Suprapubic skin (tissue), 4 donors: ENCODE measurements around the gene LHFPL6. TPM values are rescaled to one million over a fixed set of nuclear protein-coding genes. Genes with fewer than 3 reads are reported as not detected.

ENCODE experiments used
- DNase-seq, 2 donors: peaks; one replicate each; pipeline ENCODE4 v3.0.0-alpha.2; 2019; ENCODE audit warnings: low spot score in 2 of 2
- H3K27ac ChIP-seq: fragments of 200-600 bp; sonication (generic); one replicate; pipeline ENCODE4 v1.5.1; 2019
- H3K27me3 ChIP-seq: fragments of 200-600 bp; sonication (generic); one replicate; pipeline ENCODE4 v1.5.1; 2019
- H3K36me3 ChIP-seq: fragments of 200-600 bp; sonication (generic); one replicate; pipeline ENCODE4 v1.5.1; 2019
- H3K4me1 ChIP-seq: fragments of 200-600 bp; sonication (generic); one replicate; pipeline ENCODE4 v1.5.1; 2019
- H3K4me3 ChIP-seq: fragments of 200-600 bp; sonication (generic); one replicate; pipeline ENCODE4 v1.5.1; 2019; ENCODE audit warnings: mild to moderate bottlenecking
- H3K9me3 ChIP-seq: fragments of 200-600 bp; sonication (generic); one replicate; pipeline ENCODE4 v1.5.1; 2019
- EP300 ChIP-seq: sonication (generic); formaldehyde crosslinking; IDR thresholded peaks from one replicate; pipeline ENCODE4 v1.6.1; 2017; ENCODE audit warnings: antibody characterized with exemption
- POLR2A ChIP-seq, 2 donors: fragments of 450-650 bp; IDR thresholded peaks; one replicate each; pipeline ENCODE4 v1.6.1; 2017; ENCODE audit warnings: antibody characterized with exemption in 2 of 2, mild to moderate bottlenecking in 2 of 2, moderate library complexity in 2 of 2
- POLR2AphosphoS5 ChIP-seq, 3 donors: sonication (generic); formaldehyde crosslinking; IDR thresholded peaks; one replicate each; pipeline ENCODE4 v1.6.1; 2017; ENCODE audit warnings: antibody characterized with exemption in 3 of 3
- WGBS: methylation state at CpG from one replicate; pipeline ENCODE4 v1.1.5; 2018; 5-methylcytosine and 5-hydroxymethylcytosine counted together
- total RNA-seq, 4 donors: library from RNA; depleted of rRNA; stranded (reverse); fragments of >200 nt; gene quantifications; one replicate each; pipeline ENCODE4 v1.1.0, GENCODE V29; 2016
- TF ChIP-seq, protein P1 (sequence below), 2 donors: fragments of 200-600 bp in 1 of 2; fragments of 450-650 bp in 1 of 2; sonication (generic) in 1 of 2; IDR thresholded peaks; one replicate each; pipeline ENCODE4 v1.5.1; 2016 to 2019; ENCODE audit warnings: antibody characterized with exemption in 2 of 2, mild to moderate bottlenecking in 1 of 2, moderate library complexity in 1 of 2

The LHFPL6 gene
- total RNA-seq, 4 donors from 2014 or later, result 10.6 to 21.0 (median 15.6) TPM

DNA sequence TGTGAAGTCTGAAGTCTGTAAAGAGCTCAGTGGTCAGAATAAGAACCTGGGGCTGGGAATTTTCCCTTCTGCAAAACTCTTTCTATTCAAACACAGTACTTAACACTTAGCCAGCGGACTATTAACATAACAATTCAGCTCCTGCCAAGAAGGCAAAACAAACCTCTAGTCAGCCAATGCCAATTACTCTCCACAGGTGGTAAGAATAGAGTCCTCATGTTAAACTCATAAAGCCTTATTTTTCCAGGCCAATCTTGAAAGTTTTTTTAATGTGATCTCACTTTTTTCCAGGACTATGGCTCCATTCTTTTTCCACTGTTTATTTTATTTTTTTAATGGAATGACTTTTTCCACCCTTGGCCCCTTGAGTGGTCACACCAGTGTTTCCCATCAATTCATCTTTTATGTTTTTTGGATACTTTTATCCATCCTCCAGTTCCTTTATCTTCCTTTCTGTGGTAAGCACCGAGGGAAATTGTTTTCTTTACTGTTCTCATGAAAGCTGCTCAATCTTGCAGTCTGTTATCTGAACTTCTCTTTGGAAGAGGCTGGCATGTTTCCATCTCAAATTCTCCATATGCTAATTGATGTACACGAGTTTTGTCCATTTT is 217.3 kb downstream of the LHFPL6 start:
- no peaks in the 10 kb centered on the region for H3K9me3 ChIP-seq
- no peaks in the 10 kb centered on the region for H3K36me3 ChIP-seq
- DNase-seq, result no peak
- no peak for TF ChIP-seq EP300
- TF ChIP-seq, protein P1, sequence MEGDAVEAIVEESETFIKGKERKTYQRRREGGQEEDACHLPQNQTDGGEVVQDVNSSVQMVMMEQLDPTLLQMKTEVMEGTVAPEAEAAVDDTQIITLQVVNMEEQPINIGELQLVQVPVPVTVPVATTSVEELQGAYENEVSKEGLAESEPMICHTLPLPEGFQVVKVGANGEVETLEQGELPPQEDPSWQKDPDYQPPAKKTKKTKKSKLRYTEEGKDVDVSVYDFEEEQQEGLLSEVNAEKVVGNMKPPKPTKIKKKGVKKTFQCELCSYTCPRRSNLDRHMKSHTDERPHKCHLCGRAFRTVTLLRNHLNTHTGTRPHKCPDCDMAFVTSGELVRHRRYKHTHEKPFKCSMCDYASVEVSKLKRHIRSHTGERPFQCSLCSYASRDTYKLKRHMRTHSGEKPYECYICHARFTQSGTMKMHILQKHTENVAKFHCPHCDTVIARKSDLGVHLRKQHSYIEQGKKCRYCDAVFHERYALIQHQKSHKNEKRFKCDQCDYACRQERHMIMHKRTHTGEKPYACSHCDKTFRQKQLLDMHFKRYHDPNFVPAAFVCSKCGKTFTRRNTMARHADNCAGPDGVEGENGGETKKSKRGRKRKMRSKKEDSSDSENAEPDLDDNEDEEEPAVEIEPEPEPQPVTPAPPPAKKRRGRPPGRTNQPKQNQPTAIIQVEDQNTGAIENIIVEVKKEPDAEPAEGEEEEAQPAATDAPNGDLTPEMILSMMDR (IDR thresholded peaks at IDR 0.05), result no peak
- TF ChIP-seq POLR2AphosphoS5 (IDR thresholded peaks at IDR 0.05), result no peak
- TF ChIP-seq POLR2A (IDR thresholded peaks at IDR 0.05), result no peak
- no peak overlapping the region for H3K27ac ChIP-seq
- H3K27me3 ChIP-seq, result no peaks in the 10 kb centered on the region
- no peak overlapping the region for H3K4me3 ChIP-seq
- WGBS, result 45% methylated on average over 3 of the region's 3 CpGs
- H3K4me1 ChIP-seq, result no peaks in the 10 kb centered on the region

DNA sequence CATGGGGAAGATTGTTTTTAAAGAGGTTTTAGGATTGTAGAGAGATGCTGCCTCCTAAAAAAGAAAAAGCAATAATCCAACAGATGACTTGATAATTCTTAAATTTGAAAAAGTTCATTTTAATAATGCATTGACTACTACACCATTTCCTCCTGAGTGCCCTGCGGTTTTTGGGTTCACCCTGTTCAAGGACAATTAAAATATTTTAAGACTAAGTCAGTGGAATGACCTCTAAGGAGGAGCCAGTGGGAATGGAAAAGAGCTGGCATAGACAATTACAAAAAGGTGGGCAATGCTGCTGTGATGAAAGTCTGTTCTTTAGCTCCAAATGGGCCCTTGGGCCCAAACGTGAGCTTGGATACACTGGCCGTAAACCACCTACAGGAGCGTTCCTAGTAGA is 217.8 kb downstream of the LHFPL6 start:
- Histone ChIP-seq H3K27me3 (no peaks in the 10 kb centered on the region), H3K4me3 (no peak overlapping the region), H3K36me3 (no peaks in the 10 kb centered on the region), H3K4me1 (no peaks in the 10 kb centered on the region), H3K9me3 (no peaks in the 10 kb centered on the region), H3K27ac (no peak overlapping the region)
- no peak for DNase-seq
- WGBS, result 83% methylated on average over 4 of the region's 4 CpGs
- TF ChIP-seq EP300 (no peak), POLR2A (IDR thresholded peaks at IDR 0.05) (no peak), POLR2AphosphoS5 (IDR thresholded peaks at IDR 0.05) (no peak)
- TF ChIP-seq, protein P1 (IDR thresholded peaks at IDR 0.05), result no peak

DNA sequence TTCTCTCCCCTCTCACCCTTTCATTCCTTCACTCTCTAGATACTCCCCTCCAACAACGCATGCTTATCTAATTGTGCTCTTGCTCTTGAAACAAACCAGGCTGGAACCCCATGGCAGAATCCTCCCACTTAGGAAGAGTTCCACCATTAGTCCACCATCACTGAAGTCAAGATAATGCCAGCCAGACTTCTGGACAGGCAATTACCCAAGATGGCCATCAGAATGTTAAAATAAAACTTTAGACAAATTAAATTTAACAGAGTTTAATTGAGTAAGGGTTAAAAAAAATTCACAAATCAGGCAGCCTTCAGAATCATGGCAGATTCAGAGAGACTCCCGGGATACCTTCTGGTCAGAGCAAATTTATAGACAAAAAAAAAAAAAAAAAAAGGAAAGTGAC is 221.5 kb downstream of the LHFPL6 start:
- no peaks in the 10 kb centered on the region for H3K36me3 ChIP-seq
- DNase-seq, result no peak
- WGBS, result 93% methylated on average over 2 of the region's 2 CpGs
- no peaks in the 10 kb centered on the region for H3K9me3 ChIP-seq
- H3K4me1 ChIP-seq, result no peaks in the 10 kb centered on the region
- no peaks in the 10 kb centered on the region for H3K27me3 ChIP-seq
- TF ChIP-seq, protein P1 (IDR thresholded peaks at IDR 0.05), result no peak
- TF ChIP-seq POLR2AphosphoS5 (IDR thresholded peaks at IDR 0.05), result no peak
- no peak for TF ChIP-seq EP300
- no peak for TF ChIP-seq POLR2A (IDR thresholded peaks at IDR 0.05)
- H3K4me3 ChIP-seq, result no peak overlapping the region
- H3K27ac ChIP-seq, result no peak overlapping the region

DNA sequence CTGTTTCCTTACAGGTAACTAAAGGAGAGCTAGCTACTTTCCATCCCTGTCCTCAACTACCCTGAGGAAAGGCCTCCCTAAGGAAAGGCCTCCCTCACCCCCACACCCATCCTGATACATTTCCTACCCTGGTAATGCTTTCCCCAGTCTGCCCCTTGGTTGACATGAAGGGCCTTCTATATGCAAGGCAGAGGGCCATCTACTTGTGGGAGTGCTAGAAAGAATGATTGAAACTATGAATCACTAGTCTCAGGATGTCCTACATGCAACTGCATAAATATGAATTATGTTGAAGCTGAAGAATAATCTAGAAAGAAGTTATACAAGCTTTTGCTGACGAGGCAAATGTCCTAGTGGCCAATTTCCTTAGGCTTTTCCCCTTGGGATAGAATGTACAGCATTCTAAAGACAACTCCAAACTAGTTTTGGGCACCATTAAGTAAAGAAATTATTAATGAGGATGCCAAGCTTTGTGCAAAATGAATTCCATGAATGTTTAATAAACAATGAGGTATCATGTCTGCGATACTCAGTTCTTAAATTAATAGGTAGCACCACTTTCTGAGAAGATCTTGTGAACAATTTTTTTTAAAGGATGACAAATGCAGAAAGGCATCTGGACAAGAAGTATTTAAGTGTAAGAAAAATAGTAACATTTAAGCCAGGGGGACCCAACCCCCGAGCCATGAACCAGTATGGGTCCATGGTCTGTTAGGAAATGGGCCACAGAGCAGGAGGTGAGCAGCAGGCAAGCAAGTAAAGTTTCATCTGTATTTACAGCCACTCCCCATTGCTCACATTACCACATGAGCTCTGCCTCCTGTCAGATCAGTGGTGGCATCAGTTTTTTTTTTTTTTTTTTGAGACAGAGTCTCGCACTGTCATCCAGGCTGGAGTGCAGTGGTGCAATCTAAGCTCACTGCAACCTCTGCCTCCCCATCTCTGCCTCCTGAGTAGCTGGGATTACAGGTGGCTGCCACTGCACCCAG is 223.0 kb downstream of the LHFPL6 start:
- WGBS, result 81% methylated on average over 4 of the region's 4 CpGs
- TF ChIP-seq, protein P1 (IDR thresholded peaks at IDR 0.05), result no peak
- Histone ChIP-seq H3K27ac (no peak overlapping the region), H3K4me3 (no peak overlapping the region), H3K9me3 (no peaks in the 10 kb centered on the region), H3K4me1 (no peaks in the 10 kb centered on the region), H3K36me3 (no peaks in the 10 kb centered on the region), H3K27me3 (no peaks in the 10 kb centered on the region)
- DNase-seq, result no peak

DNA sequence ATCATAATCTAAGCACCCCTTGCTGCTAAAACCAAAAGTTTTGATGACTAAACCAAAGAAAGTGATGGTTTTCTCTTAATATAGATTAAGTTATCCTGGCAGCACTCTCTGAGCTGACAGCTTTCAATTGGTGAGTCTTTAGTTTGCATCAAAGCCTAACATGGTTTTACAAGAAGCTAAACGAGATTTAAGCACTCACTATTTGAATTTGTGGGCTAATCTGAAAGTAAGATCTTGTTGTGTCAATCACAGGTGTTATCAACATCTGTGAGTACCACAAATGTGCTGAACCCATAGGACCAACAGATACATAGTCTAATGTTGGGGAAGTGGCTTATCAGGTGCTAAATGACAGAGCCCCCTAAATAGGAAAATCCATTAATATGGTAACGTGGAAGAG is 223.9 kb downstream of the LHFPL6 start:
- H3K27ac ChIP-seq, result no peak overlapping the region
- no peaks in the 10 kb centered on the region for H3K36me3 ChIP-seq
- TF ChIP-seq POLR2A (IDR thresholded peaks at IDR 0.05) (no peak), EP300 (no peak), POLR2AphosphoS5 (IDR thresholded peaks at IDR 0.05) (no peak)
- TF ChIP-seq, protein P1 (IDR thresholded peaks at IDR 0.05), result no peak
- no peak for DNase-seq
- no peak overlapping the region for H3K4me3 ChIP-seq
- H3K27me3 ChIP-seq, result no peaks in the 10 kb centered on the region
- no peaks in the 10 kb centered on the region for H3K9me3 ChIP-seq
- no peaks in the 10 kb centered on the region for H3K4me1 ChIP-seq
- WGBS, result 62% methylated on average over 2 of the region's 2 CpGs
